IMR-90 (cell line): ENCODE data around the gene DDX24. TPM values are rescaled to one million over a fixed set of nuclear protein-coding genes. Genes with fewer than 3 reads are reported as not detected.

ENCODE experiments used
- ATAC-seq: fragments of 200-7000 bp; cut with Tn5 transposase; 2 replicates; pipeline ENCODE4 v1.9.1; 2020; ENCODE audit warnings: low read depth, mild to moderate bottlenecking, moderate library complexity
- BruUV-seq: library from RNA; stranded (reverse); fragments of 400-500 nt; replicated peaks from 2 replicates; lab custom pipeline; 2021; lab: Mats Ljungman, UMichigan
- CTCF ChIA-PET: fragments of 300-600 bp; formaldehyde crosslinking; extraction: SDS; loops from one replicate; lab custom pipeline; 2021; ENCODE audit warnings: antibody characterized with exemption; lab: Yijun Ruan, JAX
- POLR2A ChIA-PET: fragments of 300-600 bp; sonication (Branson Sonifier 250); formaldehyde crosslinking; loops from one replicate; lab custom pipeline; 2022; ENCODE audit warnings: antibody characterized with exemption; ENCODE audit not compliant: unreplicated experiment; lab: Charles Lee
- DNase-seq: peaks from one replicate; pipeline ENCODE4 v3.0.0; 2013
- H2AFZ ChIP-seq: replicated peaks from 2 replicates; pipeline ENCODE3; 2013; ENCODE audit warnings: low read length, mild to moderate bottlenecking; ENCODE audit not compliant: poor library complexity
- H2AK5ac ChIP-seq: 2 replicates; pipeline ENCODE4 v1.6.1; 2013; ENCODE audit warnings: low read depth, low read length, inconsistent platforms
- H2AK9ac ChIP-seq: replicated peaks from 2 replicates; pipeline ENCODE3; 2013; ENCODE audit warnings: mild to moderate bottlenecking, low read depth, low read length, moderate library complexity; ENCODE audit not compliant: poor library complexity
- H2BK120ac ChIP-seq: 2 replicates; pipeline ENCODE4 v1.6.1; 2013; ENCODE audit warnings: low read depth, low read length, inconsistent platforms
- H2BK15ac ChIP-seq: 3 replicates; pipeline ENCODE4 v1.6.1; 2013; ENCODE audit warnings: low read depth, low read length, inconsistent platforms
- H2BK20ac ChIP-seq: 2 replicates; pipeline ENCODE4 v1.6.1; 2013; ENCODE audit warnings: low read depth, mild to moderate bottlenecking, inconsistent platforms, low read length, moderate library complexity
- H2BK5ac ChIP-seq: 2 replicates; pipeline ENCODE4 v1.6.1; 2013; ENCODE audit warnings: mild to moderate bottlenecking, low read depth, low read length, inconsistent platforms; ENCODE audit not compliant: poor library complexity, severe bottlenecking
- H3K14ac ChIP-seq: replicated peaks from 2 replicates; pipeline ENCODE4 v1.6.1; 2013; ENCODE audit warnings: low read depth, low read length, inconsistent platforms
- H3K18ac ChIP-seq: 2 replicates; pipeline ENCODE4 v1.6.1; 2013; ENCODE audit warnings: low read depth, low read length, control low read depth
- H3K23ac ChIP-seq: 2 replicates; pipeline ENCODE4 v1.6.1; 2013; ENCODE audit warnings: low read depth, low read length, inconsistent platforms
- H3K27ac ChIP-seq: 2 replicates; pipeline ENCODE4 v1.5.1; 2013; ENCODE audit warnings: mild to moderate bottlenecking, control low read depth, low read length; ENCODE audit not compliant: insufficient read depth
- H3K27me3 ChIP-seq: 2 replicates; pipeline ENCODE4 v1.6.1; 2013; ENCODE audit warnings: low read length; ENCODE audit not compliant: control insufficient read depth, insufficient read depth
- H3K36me3 ChIP-seq: 2 replicates; pipeline ENCODE4 v1.6.1; 2013; ENCODE audit warnings: low read length, mixed read lengths; ENCODE audit not compliant: control insufficient read depth, insufficient read depth
- H3K4ac ChIP-seq: 2 replicates; pipeline ENCODE4 v1.6.1; 2013; ENCODE audit warnings: low read depth, low read length, inconsistent platforms
- H3K4me1 ChIP-seq: 2 replicates; pipeline ENCODE4 v1.6.1; 2013; ENCODE audit warnings: low read length, mixed read lengths; ENCODE audit not compliant: control insufficient read depth, insufficient read depth
- H3K4me2 ChIP-seq: 2 replicates; pipeline ENCODE4 v1.6.1; 2013; ENCODE audit warnings: low read depth, mild to moderate bottlenecking, control low read depth, low read length, moderate library complexity
- H3K4me3 ChIP-seq: 2 replicates; pipeline ENCODE4 v1.5.1; 2013; ENCODE audit warnings: low read depth, mild to moderate bottlenecking, control low read depth, low read length, moderate library complexity; ENCODE audit not compliant: insufficient read depth
- H3K56ac ChIP-seq: 2 replicates; pipeline ENCODE4 v1.6.1; 2013; ENCODE audit warnings: low read length, inconsistent platforms; ENCODE audit not compliant: insufficient read depth; ENCODE audit errors: extremely low read depth
- H3K79me1 ChIP-seq, 2 experiments: 2 replicates each; pipeline ENCODE4 v1.6.1; 2013; ENCODE audit warnings: low read length in 2 of 2, inconsistent platforms in 1 of 2, low read depth in 1 of 2
- H3K9ac ChIP-seq: 2 replicates; pipeline ENCODE4 v1.6.1; 2013; ENCODE audit warnings: low read depth, low read length, control low read depth
- H3K9me1 ChIP-seq: 2 replicates; pipeline ENCODE4 v1.6.1; 2013; ENCODE audit warnings: low read length, inconsistent platforms; ENCODE audit not compliant: insufficient read depth
- H3K9me3 ChIP-seq: 2 replicates; pipeline ENCODE4 v1.6.1; 2013; ENCODE audit warnings: low read length; ENCODE audit not compliant: control insufficient read depth, insufficient read depth
- H4K20me1 ChIP-seq: 2 replicates; pipeline ENCODE4 v1.6.1; 2013; ENCODE audit warnings: low read length, inconsistent platforms; ENCODE audit not compliant: insufficient read depth
- H4K5ac ChIP-seq: 2 replicates; pipeline ENCODE4 v1.6.1; 2013; ENCODE audit warnings: mild to moderate bottlenecking, low read depth, low read length, control low read depth
- H4K8ac ChIP-seq, 2 experiments: 2 replicates each; pipeline ENCODE4 v1.6.1; 2013; ENCODE audit warnings: low read depth in 2 of 2, low read length in 2 of 2, control low read depth in 1 of 2, inconsistent platforms in 1 of 2
- H4K91ac ChIP-seq: 2 replicates; pipeline ENCODE4 v1.6.1; 2013; ENCODE audit warnings: low read depth, low read length, inconsistent platforms; ENCODE audit not compliant: insufficient read depth
- BHLHE40 ChIP-seq: fragments of 150-350 bp; IDR thresholded peaks from 2 replicates; pipeline ENCODE4 v1.6.1; 2016; ENCODE audit warnings: mild to moderate bottlenecking, low read depth, low read length
- CEBPB ChIP-seq: IDR thresholded peaks from 2 replicates; pipeline ENCODE4 v1.6.1; 2012; ENCODE audit warnings: low read depth, low read length, improper control_type of control experiment
- CHD1 ChIP-seq: IDR thresholded peaks from 2 replicates; pipeline ENCODE4 v1.6.1; 2012; ENCODE audit warnings: low read depth, low read length, improper control_type of control experiment
- FOS ChIP-seq: fragments of 150-350 bp; IDR thresholded peaks from 2 replicates; pipeline ENCODE4 v1.6.1; 2016; ENCODE audit warnings: low read depth, low read length
- MAFK ChIP-seq: IDR thresholded peaks from 2 replicates; pipeline ENCODE4 v1.6.1; 2012; ENCODE audit warnings: low read depth, low read length, improper control_type of control experiment
- MAZ ChIP-seq: IDR thresholded peaks from 2 replicates; pipeline ENCODE4 v1.6.1; 2012; ENCODE audit warnings: low read depth, mild to moderate bottlenecking, low read length, improper control_type of control experiment, moderate library complexity, borderline replicate concordance
- MXI1 ChIP-seq: IDR thresholded peaks from 2 replicates; pipeline ENCODE4 v1.6.1; 2012; ENCODE audit warnings: low read depth, mild to moderate bottlenecking, low read length, moderate library complexity, borderline replicate concordance
- NFE2L2 ChIP-seq: fragments of 150-350 bp; IDR thresholded peaks from 2 replicates; pipeline ENCODE4 v1.6.1; 2016; ENCODE audit warnings: low read depth, mild to moderate bottlenecking, low read length
- POLR2A ChIP-seq: IDR thresholded peaks from 2 replicates; pipeline ENCODE4 v1.6.1; 2012; ENCODE audit warnings: mild to moderate bottlenecking, low read depth, low read length
- RAD21 ChIP-seq: IDR thresholded peaks from 2 replicates; pipeline ENCODE4 v1.6.1; 2012; ENCODE audit warnings: low read length, improper control_type of control experiment
- RCOR1 ChIP-seq: IDR thresholded peaks from 2 replicates; pipeline ENCODE4 v1.6.1; 2012; ENCODE audit warnings: mild to moderate bottlenecking, low read length, improper control_type of control experiment; ENCODE audit not compliant: insufficient replicate concordance
- RFX5 ChIP-seq: IDR thresholded peaks from 2 replicates; pipeline ENCODE4 v1.8.0; 2012; ENCODE audit warnings: low read depth, mild to moderate bottlenecking, low read length, moderate library complexity
- SMC3 ChIP-seq: fragments of 150-350 bp; IDR thresholded peaks from 2 replicates; pipeline ENCODE4 v1.6.1; 2016; ENCODE audit warnings: low read depth, mild to moderate bottlenecking, antibody characterized with exemption, low read length, moderate library complexity
- WGBS, 2 experiments: methylation state at CpG; one replicate each; pipeline versions ENCODE4 v1.1.5 to v1.1.7; 2013; ENCODE audit warnings: missing lambda C conversion rate in 2 of 2; ENCODE audit not compliant: insufficient read length in 1 of 2; ENCODE audit errors: extremely low coverage in 2 of 2; 5-methylcytosine and 5-hydroxymethylcytosine counted together
- dilution Hi-C: fragments of 300-500 bp; cut with HindIII; formaldehyde crosslinking; loops from one replicate; pipeline ENCODE4 v1.14.3; 2018; ENCODE audit warnings: low sequenced_read_pairs; ENCODE audit not compliant: unreplicated experiment
- in situ Hi-C: fragments of 300-500 bp; cut with MboI; formaldehyde crosslinking; loops from 3 replicates; pipeline ENCODE4 v1.14.3; 2019; ENCODE audit warnings: low sequenced_read_pairs, inconsistent platforms, mixed read lengths
- intact Hi-C: fragments of 100-400 bp; cut with micrococcal nuclease; formaldehyde crosslinking; loops from 2 replicates; pipeline ENCODE4 v1.10.0; 2022
- polyA plus RNA-seq, 3 experiments: library from polyadenylated mRNA; depleted of rRNA; stranded (reverse); fragments of >200 nt; gene quantifications; 2 replicates each; pipeline ENCODE4 v1.2.3, GENCODE V29; 2012; ENCODE audit warnings: low replicate concordance in 1 of 3
- total RNA-seq: library from RNA; depleted of rRNA; stranded (reverse); fragments of >200 nt; gene quantifications from 2 replicates; pipeline ENCODE4 v1.2.3, GENCODE V29; 2012
- TF ChIP-seq, protein P1 (sequence below): conservative IDR thresholded peaks from 2 replicates; pipeline ENCODE4 v1.5.1; 2012; ENCODE audit warnings: mild to moderate bottlenecking, low read depth, low read length, improper control_type of control experiment
- TF ChIP-seq, protein P2 (sequence below): fragments of 150-350 bp; IDR thresholded peaks from 2 replicates; pipeline ENCODE4 v1.6.1; 2017; ENCODE audit warnings: mild to moderate bottlenecking, antibody characterized with exemption, low read length, low read depth
- TF ChIP-seq, protein P3 (sequence below): fragments of 150-350 bp; IDR thresholded peaks from 2 replicates; pipeline ENCODE4 v1.6.1; 2016; ENCODE audit warnings: low read depth, mild to moderate bottlenecking, low read length, moderate library complexity, borderline replicate concordance

The DDX24 gene
- total and polyA plus RNA-seq, 2 of the 4 experiments (the other 2 are of a cell fraction), result 134 to 155 TPM

DNA sequence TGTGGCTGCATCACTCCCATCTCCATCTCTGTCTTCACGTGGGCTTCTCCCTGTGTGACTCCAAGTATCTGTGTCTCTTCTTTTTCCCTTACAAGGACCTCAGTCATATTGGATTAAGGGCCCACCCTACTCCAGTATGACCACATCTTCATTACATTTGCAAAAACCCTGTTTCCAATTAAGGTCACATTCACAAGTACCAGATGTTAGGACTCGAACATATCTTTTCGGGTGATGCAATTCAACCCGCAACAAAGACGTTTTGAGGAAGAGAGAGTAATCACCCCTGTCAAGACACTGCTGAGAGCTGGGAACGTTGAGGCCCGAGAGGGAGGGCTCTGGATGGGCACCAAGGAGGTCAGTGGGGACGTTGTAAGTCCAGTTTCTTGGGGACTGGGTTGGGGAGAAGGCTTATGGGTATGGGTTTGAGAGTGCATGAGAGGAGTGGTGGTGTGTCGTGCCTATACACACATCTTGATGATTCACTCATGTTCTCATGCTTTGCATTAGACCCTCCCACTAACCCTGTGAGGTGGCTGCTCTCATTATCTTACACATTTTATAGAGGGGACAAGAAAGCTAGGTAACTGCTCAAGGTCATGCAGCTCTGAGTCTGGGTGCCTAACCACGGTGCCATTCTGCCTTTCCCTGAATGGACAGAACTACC lies 17.5 kb upstream of the DDX24 start:
- Histone ChIP-seq H3K4me2 (no peak overlapping the region), H4K91ac (no peak overlapping the region), H2BK20ac (no peak overlapping the region), H4K20me1 (0 out of 2 replicates have a peak, but pooled peaks cover 8% of the 10 kb centered on the region), H2AFZ (no peak overlapping the region), H3K56ac (no peak overlapping the region), H3K4me1 (peaks cover 5% of the 10 kb centered on the region; the same call in 1 of the 2 replicates), H3K36me3 (no peaks in the 10 kb centered on the region), H3K14ac (no peak overlapping the region), H3K23ac (no peak overlapping the region), H3K27ac (no peak overlapping the region), H3K4ac (no peak overlapping the region), H4K5ac (no peak overlapping the region), H3K9me1 (peaks cover 8% of the 10 kb centered on the region), H3K18ac (no peak overlapping the region), H3K79me1 (peaks cover 0 to 2% of the 10 kb centered on the region in 2 experiments; a peak in 2 of 4 replicates), H4K8ac (no peak overlapping the region), H2BK5ac (no peak overlapping the region), H3K27me3 (no peaks in the 10 kb centered on the region), H2AK5ac (no peak overlapping the region), H2BK120ac (no peak overlapping the region), H3K9me3 (no peaks in the 10 kb centered on the region), H3K4me3 (no peak overlapping the region), H2AK9ac (no peak overlapping the region), H3K9ac (no peak overlapping the region), H2BK15ac (no peak overlapping the region)
- in situ Hi-C loops (no loop called here), intact Hi-C loops (no loop called here), dilution Hi-C loops (no loop called here)
- ChIA-PET CTCF (no interaction called here), POLR2A (no interaction called here)
- ATAC-seq, result no peak
- DNase-seq, result no peak
- WGBS, 2 experiments, result 50% methylated on average over 2 of the region's 10 CpGs; no CpG with 5 or more reads in 1 of the 2 experiments
- no peak for TF ChIP-seq RAD21
- no peak for TF ChIP-seq FOS
- TF ChIP-seq NFE2L2, result no peak
- TF ChIP-seq, protein P1, sequence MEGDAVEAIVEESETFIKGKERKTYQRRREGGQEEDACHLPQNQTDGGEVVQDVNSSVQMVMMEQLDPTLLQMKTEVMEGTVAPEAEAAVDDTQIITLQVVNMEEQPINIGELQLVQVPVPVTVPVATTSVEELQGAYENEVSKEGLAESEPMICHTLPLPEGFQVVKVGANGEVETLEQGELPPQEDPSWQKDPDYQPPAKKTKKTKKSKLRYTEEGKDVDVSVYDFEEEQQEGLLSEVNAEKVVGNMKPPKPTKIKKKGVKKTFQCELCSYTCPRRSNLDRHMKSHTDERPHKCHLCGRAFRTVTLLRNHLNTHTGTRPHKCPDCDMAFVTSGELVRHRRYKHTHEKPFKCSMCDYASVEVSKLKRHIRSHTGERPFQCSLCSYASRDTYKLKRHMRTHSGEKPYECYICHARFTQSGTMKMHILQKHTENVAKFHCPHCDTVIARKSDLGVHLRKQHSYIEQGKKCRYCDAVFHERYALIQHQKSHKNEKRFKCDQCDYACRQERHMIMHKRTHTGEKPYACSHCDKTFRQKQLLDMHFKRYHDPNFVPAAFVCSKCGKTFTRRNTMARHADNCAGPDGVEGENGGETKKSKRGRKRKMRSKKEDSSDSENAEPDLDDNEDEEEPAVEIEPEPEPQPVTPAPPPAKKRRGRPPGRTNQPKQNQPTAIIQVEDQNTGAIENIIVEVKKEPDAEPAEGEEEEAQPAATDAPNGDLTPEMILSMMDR, result no peak
- no peak for TF ChIP-seq RFX5
- no peak for TF ChIP-seq SMC3
- no peak for TF ChIP-seq MXI1
- no peak for TF ChIP-seq CEBPB
- TF ChIP-seq POLR2A, result no peak
- TF ChIP-seq, protein P2, sequence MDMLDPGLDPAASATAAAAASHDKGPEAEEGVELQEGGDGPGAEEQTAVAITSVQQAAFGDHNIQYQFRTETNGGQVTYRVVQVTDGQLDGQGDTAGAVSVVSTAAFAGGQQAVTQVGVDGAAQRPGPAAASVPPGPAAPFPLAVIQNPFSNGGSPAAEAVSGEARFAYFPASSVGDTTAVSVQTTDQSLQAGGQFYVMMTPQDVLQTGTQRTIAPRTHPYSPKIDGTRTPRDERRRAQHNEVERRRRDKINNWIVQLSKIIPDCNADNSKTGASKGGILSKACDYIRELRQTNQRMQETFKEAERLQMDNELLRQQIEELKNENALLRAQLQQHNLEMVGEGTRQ, result no peak
- TF ChIP-seq BHLHE40, result no peak
- no peak for TF ChIP-seq CHD1
- TF ChIP-seq MAZ, result no peak
- TF ChIP-seq MAFK, result no peak
- TF ChIP-seq, protein P3, sequence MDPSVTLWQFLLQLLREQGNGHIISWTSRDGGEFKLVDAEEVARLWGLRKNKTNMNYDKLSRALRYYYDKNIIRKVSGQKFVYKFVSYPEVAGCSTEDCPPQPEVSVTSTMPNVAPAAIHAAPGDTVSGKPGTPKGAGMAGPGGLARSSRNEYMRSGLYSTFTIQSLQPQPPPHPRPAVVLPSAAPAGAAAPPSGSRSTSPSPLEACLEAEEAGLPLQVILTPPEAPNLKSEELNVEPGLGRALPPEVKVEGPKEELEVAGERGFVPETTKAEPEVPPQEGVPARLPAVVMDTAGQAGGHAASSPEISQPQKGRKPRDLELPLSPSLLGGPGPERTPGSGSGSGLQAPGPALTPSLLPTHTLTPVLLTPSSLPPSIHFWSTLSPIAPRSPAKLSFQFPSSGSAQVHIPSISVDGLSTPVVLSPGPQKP, result no peak
- TF ChIP-seq RCOR1, result no peak
- no TSS peak for BruUV-seq
